NB4 (cell line): Measurements from ENCODE around the gene TSPAN18.

ENCODE experiments used
- CTCF ChIP-seq: IDR thresholded peaks from one replicate; pipeline ENCODE4 v1.5.1; 2012; ENCODE audit warnings: low read depth, low read length
- MAX ChIP-seq: IDR thresholded peaks from 2 replicates; pipeline ENCODE4 v1.6.1; 2011; ENCODE audit warnings: low read depth, low read length
- MYC ChIP-seq: IDR thresholded peaks from 2 replicates; pipeline ENCODE4 v1.6.1; 2011; ENCODE audit warnings: low read depth, low read length
- POLR2A ChIP-seq: IDR thresholded peaks from 2 replicates; pipeline ENCODE4 v1.6.1; 2011; ENCODE audit warnings: mild to moderate bottlenecking; ENCODE audit not compliant: insufficient read length; ENCODE audit errors: extremely low read depth

DNA sequence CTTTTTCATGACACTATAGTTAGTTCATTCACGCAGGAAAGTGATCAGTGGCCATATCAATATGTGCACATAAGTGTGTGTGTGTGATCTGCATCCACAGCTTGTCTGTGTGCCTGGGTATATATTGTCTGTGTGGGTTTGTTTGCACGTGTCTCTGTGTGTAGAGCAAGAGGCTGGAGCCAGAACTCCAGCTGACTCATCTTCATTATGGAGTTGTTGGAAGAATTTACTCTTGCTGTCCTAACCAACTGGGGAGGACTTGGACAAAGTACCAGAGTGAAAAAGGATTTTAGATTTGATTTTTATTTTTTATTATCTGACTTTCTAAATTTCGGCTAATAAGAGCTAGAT, 160.0 kb downstream of the TSPAN18 start:
- TF ChIP-seq CTCF (no peak), POLR2A (no peak), MAX (no peak), MYC (no peak)
